Neural progenitor cell (in vitro differentiated cells): ENCODE measurements around the gene ERC1. TPM values are rescaled to one million over a fixed set of nuclear protein-coding genes. Genes with fewer than 3 reads are reported as not detected.

ENCODE experiments used
- DNase-seq: peaks from one replicate; pipeline ENCODE4 v3.0.0-alpha.2; 2016; ENCODE audit warnings: low spot score
- H2AFZ ChIP-seq: fragments of 200-600 bp; sonication (generic); replicated peaks from 2 replicates; pipeline ENCODE4 v1.6.1; 2016; ENCODE audit warnings: antibody characterized with exemption
- H3F3A ChIP-seq: fragments of 200-600 bp; sonication (generic); 2 replicates; pipeline ENCODE4 v1.6.1; 2016; ENCODE audit warnings: antibody characterized with exemption, low read depth
- H3K27ac ChIP-seq: fragments of 200-600 bp; sonication (generic); 2 replicates; pipeline ENCODE4 v1.5.1; 2016; ENCODE audit warnings: mild to moderate bottlenecking
- H3K27me3 ChIP-seq: fragments of 200-600 bp; sonication (generic); 2 replicates; pipeline ENCODE4 v1.6.1; 2016; ENCODE audit warnings: mild to moderate bottlenecking, moderate library complexity
- H3K36me3 ChIP-seq: fragments of 200-600 bp; sonication (generic); 2 replicates; pipeline ENCODE4 v1.5.1; 2016
- H3K4me1 ChIP-seq: fragments of 200-600 bp; sonication (generic); 2 replicates; pipeline ENCODE4 v1.6.1; 2016; ENCODE audit warnings: mixed run types
- H3K4me2 ChIP-seq: fragments of 200-600 bp; sonication (generic); 2 replicates; pipeline ENCODE4 v1.6.1; 2016
- H3K4me3 ChIP-seq: fragments of 200-600 bp; sonication (generic); 2 replicates; pipeline ENCODE4 v1.5.1; 2016
- H3K79me2 ChIP-seq: fragments of 200-600 bp; sonication (generic); 2 replicates; pipeline ENCODE4 v1.6.1; 2016; ENCODE audit warnings: low read depth
- H3K9ac ChIP-seq: fragments of 200-600 bp; sonication (generic); 2 replicates; pipeline ENCODE4 v1.6.1; 2016
- H3K9me3 ChIP-seq: fragments of 200-600 bp; sonication (generic); 2 replicates; pipeline ENCODE4 v1.5.1; 2016; ENCODE audit warnings: low read depth
- H4K20me1 ChIP-seq: fragments of 200-600 bp; sonication (generic); 2 replicates; pipeline ENCODE4 v1.6.1; 2016; ENCODE audit warnings: low read depth
- H3K27ac Mint-ChIP-seq: 3 replicates; pipeline ENCODE4 v1.8.0; 2021; ENCODE audit warnings: mixed read lengths
- H3K27me3 Mint-ChIP-seq: 2 replicates; pipeline ENCODE4 v1.8.0; 2022; ENCODE audit warnings: low read depth, mild to moderate bottlenecking, inconsistent platforms, moderate library complexity, mixed read lengths; ENCODE audit not compliant: insufficient read depth
- H3K36me3 Mint-ChIP-seq: 3 replicates; pipeline ENCODE4 v1.8.0; 2021; ENCODE audit warnings: mixed read lengths
- H3K4me1 Mint-ChIP-seq: 3 replicates; pipeline ENCODE4 v1.8.0; 2021; ENCODE audit warnings: mixed read lengths
- H3K4me3 Mint-ChIP-seq: 3 replicates; pipeline ENCODE4 v1.8.0; 2021; ENCODE audit warnings: mild to moderate bottlenecking, moderate library complexity, mixed read lengths
- H3K9me3 Mint-ChIP-seq: 3 replicates; pipeline ENCODE4 v1.8.0; 2020; ENCODE audit warnings: mixed read lengths
- CTCF ChIP-seq: fragments of 200-600 bp; sonication (generic); IDR thresholded peaks from 2 replicates; pipeline ENCODE4 v1.5.1; 2017; ENCODE audit warnings: antibody characterized with exemption, mild to moderate bottlenecking
- EZH2 ChIP-seq: fragments of 200-600 bp; sonication (generic); IDR thresholded peaks from 2 replicates; pipeline ENCODE4 v1.6.1; 2017; ENCODE audit warnings: antibody characterized with exemption, mild to moderate bottlenecking, moderate library complexity
- EZH2phosphoT487 ChIP-seq: fragments of 200-600 bp; sonication (generic); IDR thresholded peaks from 2 replicates; pipeline ENCODE4 v1.6.1; 2017; ENCODE audit warnings: antibody characterized with exemption
- total RNA-seq: library from RNA; depleted of rRNA; stranded (reverse); fragments of >200 nt; gene quantifications from 2 replicates; pipeline ENCODE4 v1.2.3, GENCODE V29; 2015; ENCODE audit warnings: low replicate concordance

The ERC1 gene
- total RNA-seq, 1 donor from 2014 or later: 27.5 TPM

DNA sequence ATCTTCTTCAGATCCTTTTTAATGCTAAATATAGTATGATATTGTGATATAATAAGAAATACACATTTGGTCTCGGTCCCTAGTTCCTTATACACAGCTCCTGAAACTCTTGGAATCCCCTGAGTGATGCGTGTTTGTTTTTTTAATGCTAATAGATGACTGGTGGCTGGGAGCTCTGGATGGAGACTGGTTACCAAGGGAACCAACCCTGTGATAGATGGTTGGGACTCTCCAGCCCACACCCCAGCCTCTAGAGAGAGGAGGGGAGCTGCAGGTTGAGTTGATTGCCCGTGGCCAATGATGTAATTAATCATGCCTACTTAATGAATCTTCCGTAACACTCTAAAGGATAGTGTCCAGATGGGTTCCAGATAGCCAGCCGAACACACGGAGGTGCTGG is 462.8 kb downstream of the ERC1 start:
- Mint-ChIP-seq H3K36me3 (peaks cover 7% of the 10 kb centered on the region), H3K9me3 (peaks cover 5% of the 10 kb centered on the region), H3K27me3 (no peaks in the 10 kb centered on the region), H3K4me3 (no peak overlapping the region), H3K4me1 (peaks cover 14% of the 10 kb centered on the region), H3K27ac (no peak overlapping the region)
- Histone ChIP-seq H3K4me2 (no peak overlapping the region), H3K27ac (no peak overlapping the region), H3F3A (no peaks in the 10 kb centered on the region), H3K9me3 (no peaks in the 10 kb centered on the region), H3K79me2 (no peaks in the 10 kb centered on the region), H4K20me1 (no peaks in the 10 kb centered on the region), H3K9ac (no peak overlapping the region), H3K4me1 (no peaks in the 10 kb centered on the region), H2AFZ (no peak overlapping the region), H3K27me3 (no peaks in the 10 kb centered on the region), H3K36me3 (no peaks in the 10 kb centered on the region), H3K4me3 (no peak overlapping the region)
- TF ChIP-seq EZH2 (no peak), EZH2phosphoT487 (no peak), CTCF (no peak)
- DNase-seq: no peak

DNA sequence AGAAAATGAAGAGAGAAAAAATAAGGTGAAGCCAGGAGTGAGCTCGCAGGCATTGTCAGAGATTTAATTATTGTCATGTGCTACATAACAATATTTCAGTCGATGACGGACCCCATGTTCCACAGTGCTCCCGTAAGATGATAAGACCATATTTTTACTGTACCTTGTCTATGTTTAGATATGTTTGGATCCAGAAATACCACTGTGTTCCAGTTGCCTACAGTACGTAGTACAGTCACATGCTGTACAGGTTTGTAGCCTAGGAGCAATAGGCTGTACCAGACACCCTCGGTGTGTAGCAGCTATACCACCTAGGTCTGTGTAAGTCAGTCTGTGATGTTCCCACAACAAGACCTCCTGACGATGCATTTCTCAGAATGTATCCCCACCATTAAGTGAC is 465.9 kb downstream of the ERC1 start:
- H3K27me3 Mint-ChIP-seq: no peaks in the 10 kb centered on the region
- no peak overlapping the region for H2AFZ ChIP-seq
- H4K20me1 ChIP-seq: no peaks in the 10 kb centered on the region
- no peak overlapping the region for H3K27ac ChIP-seq
- no peaks in the 10 kb centered on the region for H3K27me3 ChIP-seq
- H3K9me3 Mint-ChIP-seq: peaks cover 12% of the 10 kb centered on the region
- H3K4me3 Mint-ChIP-seq: no peak overlapping the region
- peaks cover 3% of the 10 kb centered on the region for H3K9me3 ChIP-seq
- no peak overlapping the region for H3K27ac Mint-ChIP-seq
- TF ChIP-seq EZH2 (no peak), CTCF (no peak), EZH2phosphoT487 (no peak)
- no peaks in the 10 kb centered on the region for H3F3A ChIP-seq
- H3K4me1 ChIP-seq: no peaks in the 10 kb centered on the region
- H3K36me3 Mint-ChIP-seq: peaks cover 15% of the 10 kb centered on the region
- H3K36me3 ChIP-seq: no peaks in the 10 kb centered on the region
- H3K4me2 ChIP-seq: no peak overlapping the region
- DNase-seq: no peak
- no peak overlapping the region for H3K9ac ChIP-seq
- H3K79me2 ChIP-seq: no peaks in the 10 kb centered on the region
- no peak overlapping the region for H3K4me3 ChIP-seq
- H3K4me1 Mint-ChIP-seq: peaks cover 14% of the 10 kb centered on the region

DNA sequence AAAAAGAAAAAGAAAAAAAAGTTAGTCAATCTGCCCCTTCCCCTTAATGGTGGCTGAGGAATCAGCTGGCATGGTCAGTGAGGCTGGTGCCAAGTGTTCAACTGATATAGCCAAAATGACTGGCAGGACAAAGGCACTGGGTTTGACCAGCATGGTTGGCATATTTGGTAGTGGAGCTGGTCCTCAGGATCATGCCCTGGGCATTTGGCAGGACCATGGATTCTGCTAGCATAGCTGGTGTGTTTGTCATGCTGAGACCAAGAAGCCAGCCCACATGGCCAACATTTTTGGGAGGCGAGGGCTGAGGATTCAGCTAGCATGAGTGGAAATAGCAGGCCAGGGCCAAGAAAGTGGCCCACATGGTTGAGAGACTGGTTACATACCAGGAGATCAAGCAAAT is 466.9 kb downstream of the ERC1 start:
- DNase-seq: no peak
- H3K9me3 Mint-ChIP-seq: peaks cover 13% of the 10 kb centered on the region
- no peaks in the 10 kb centered on the region for H3F3A ChIP-seq

More for the DNA sequence above, 466.9 kb downstream of the ERC1 start:
- no peaks in the 10 kb centered on the region for H3K27me3 ChIP-seq
- no peak overlapping the region for H3K4me2 ChIP-seq
- H3K4me3 Mint-ChIP-seq: no peak overlapping the region
- TF ChIP-seq CTCF (no peak), EZH2 (no peak), EZH2phosphoT487 (no peak)
- no peaks in the 10 kb centered on the region for H3K27me3 Mint-ChIP-seq
- H4K20me1 ChIP-seq: no peaks in the 10 kb centered on the region
- no peaks in the 10 kb centered on the region for H3K79me2 ChIP-seq
- H3K4me1 ChIP-seq: peaks cover 3% of the 10 kb centered on the region
- H3K36me3 Mint-ChIP-seq: peaks cover 10% of the 10 kb centered on the region
- H3K4me3 ChIP-seq: no peak overlapping the region
- peaks cover 8% of the 10 kb centered on the region for H3K9me3 ChIP-seq
- no peak overlapping the region for H3K9ac ChIP-seq
- no peak overlapping the region for H3K27ac ChIP-seq
- H2AFZ ChIP-seq: no peak overlapping the region
- H3K27ac Mint-ChIP-seq: no peak overlapping the region
- H3K36me3 ChIP-seq: no peaks in the 10 kb centered on the region
- peaks cover 15% of the 10 kb centered on the region for H3K4me1 Mint-ChIP-seq
